Stimulated activated CD8-positive, alpha-beta memory T cell treated with anti-CD3 and anti-CD28 coated beads, Interleukin-4, amount 100 ng/mL, for 24 hours (primary cell): ENCODE measurements around the gene CPA5.
"Not testable (repeated sequence)": the region's sequence is repeated elsewhere in the genome, so short reads cannot be mapped to it uniquely, and the experiment has no call there.

Source experiments
- DNase-seq: peaks from one replicate; pipeline ENCODE4 v3.0.0-alpha.2; 2020; ENCODE audit warnings: low read depth

Gene CPA5

DNA sequence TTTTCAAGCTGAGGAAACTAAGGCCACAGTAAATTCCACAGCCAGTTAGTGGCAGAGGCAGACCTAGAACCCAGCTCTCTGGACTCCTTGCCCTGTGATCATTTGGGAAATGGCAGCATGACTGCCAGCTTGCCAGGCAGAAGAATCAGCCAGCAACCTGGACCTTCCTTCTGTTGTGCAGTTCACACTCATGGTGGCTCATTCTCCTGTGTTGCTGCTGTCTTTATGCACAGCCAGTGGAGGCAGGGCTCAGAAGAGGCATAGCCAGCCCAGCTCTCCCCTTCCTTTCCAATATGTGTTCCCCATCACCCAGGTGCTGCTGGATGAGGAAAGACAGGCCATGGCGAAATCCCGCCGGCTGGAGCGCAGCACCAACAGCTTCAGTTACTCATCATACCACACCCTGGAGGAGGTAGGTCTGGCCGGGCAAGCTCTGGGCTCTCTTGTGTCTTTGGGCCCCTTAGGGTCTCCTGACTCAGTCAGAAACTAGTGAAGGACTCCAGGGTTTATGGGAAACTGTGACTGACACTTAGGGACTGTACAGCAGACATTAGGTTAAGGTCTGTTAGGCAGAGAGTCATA lies 14.8 kb downstream of the CPA5 start:
- no peak for DNase-seq

GRCh38 chr7:130360518-130360917 lies 15.9 kb downstream of the CPA5 start:
- DNase-seq, result no peak

DNA sequence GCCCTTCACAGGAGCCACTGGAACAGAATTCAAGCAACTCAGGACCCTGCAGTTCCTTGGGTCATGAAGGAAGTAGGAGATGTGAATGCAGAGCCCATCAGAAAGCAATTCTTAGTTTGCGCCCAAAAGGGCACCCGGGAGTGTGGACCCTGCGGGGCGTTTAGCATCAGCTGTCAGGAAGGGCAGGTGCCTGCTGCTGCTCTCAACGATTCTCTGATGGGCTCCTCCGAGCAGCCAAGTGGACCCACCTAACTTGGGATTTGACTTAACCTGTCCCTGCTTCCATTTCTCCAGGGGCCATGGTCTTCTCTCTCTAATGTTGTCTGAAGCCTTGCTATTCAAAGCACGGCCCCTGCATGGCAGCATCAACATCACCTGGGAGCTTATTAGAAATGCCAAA lies 17.1 kb downstream of the CPA5 start:
- no peak for DNase-seq

DNA sequence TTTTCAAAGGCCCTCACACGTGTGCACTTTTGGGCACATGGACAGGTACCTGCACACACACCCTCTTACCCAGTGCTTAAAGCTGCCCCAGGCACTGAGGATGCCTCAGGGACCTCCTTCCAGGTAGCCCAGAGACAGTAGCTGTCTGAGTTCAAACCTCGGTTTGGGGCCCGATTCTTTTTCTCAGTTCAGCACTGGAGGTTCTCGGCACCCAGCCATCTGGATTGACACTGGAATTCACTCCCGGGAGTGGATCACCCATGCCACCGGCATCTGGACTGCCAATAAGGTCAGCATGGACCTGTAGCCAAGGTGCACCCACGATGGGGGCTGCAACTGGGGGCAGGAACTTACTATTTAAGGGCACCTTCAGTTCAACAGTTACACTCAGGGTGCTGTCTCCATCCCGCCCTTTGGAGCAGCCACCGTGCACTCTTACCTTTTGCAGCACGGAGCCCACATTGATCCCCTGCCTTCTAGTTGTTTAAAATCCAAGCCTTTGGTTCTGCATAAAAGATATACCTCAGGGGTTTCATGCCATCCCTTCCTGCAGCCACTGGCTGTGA lies 17.7 kb downstream of the CPA5 start:
- DNase-seq, result no peak

DNA sequence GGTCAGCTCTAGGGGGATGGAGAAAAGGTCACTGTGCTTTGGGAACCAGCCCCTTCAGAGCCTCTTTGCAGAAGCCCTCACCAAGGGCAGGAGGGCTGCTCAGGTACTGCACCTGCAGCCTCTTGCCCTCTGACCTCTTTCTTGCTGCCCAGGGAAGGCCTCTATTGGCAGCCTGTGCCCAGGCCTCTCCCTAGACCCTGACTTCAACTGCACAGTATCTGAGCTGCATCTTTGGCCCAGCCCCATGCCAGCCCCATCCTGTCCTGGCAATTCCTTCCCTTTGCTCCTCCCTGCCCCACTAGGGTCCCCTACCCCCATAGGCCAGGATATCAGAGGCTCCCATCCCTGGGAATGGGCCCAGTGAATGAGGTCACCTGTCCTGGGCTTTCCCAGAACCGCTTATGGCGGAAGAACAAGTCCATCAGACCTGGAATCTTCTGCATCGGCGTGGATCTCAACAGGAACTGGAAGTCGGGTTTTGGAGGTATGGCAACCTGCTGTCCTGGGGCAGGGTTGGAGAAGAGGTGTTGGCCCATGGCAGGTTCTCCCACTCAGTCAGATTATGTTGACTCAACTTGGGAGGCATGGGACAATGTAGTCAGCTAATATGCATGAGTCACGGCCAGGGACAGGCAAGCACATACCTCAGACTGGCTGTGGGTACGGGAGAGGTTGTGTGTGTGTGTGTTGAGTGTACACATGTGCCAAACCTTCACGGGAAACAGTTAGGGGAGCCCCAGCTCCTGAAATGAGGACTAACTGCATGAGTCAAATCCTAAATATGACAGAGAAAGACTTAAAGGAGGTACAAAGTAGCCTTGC lies 18.6 kb downstream of the CPA5 start:
- no peak for DNase-seq

GRCh38 chr7:130364451-130364850 lies 19.8 kb downstream of the CPA5 start:
- DNase-seq, result no peak

DNA sequence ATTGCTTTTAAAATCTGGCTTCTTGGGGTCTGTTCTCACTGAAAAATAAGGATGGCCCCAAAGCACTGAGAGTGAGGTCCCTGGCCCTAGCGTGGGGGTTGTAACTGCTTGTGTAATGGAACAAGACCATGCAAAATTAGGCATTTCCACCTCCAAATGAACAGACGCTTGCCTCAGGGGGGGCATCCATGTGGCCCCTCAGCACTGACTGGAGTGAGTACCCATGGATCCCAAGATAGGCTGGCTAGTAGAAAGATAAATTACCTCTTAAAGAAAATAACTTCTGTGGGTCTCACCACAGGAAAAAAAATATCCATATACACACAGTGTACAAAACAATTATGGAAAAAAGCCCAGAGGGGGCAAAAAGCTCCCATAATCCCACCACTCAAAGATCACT lies 20.5 kb downstream of the CPA5 start:
- DNase-seq, result no peak

GRCh38 chr7:130365511-130366441 lies 21.2 kb downstream of the CPA5 start:
- peak; percentile 7 for DNase-seq

GRCh38 chr7:130366564-130366963 lies 21.9 kb downstream of the CPA5 start:
- no peak for DNase-seq

DNA sequence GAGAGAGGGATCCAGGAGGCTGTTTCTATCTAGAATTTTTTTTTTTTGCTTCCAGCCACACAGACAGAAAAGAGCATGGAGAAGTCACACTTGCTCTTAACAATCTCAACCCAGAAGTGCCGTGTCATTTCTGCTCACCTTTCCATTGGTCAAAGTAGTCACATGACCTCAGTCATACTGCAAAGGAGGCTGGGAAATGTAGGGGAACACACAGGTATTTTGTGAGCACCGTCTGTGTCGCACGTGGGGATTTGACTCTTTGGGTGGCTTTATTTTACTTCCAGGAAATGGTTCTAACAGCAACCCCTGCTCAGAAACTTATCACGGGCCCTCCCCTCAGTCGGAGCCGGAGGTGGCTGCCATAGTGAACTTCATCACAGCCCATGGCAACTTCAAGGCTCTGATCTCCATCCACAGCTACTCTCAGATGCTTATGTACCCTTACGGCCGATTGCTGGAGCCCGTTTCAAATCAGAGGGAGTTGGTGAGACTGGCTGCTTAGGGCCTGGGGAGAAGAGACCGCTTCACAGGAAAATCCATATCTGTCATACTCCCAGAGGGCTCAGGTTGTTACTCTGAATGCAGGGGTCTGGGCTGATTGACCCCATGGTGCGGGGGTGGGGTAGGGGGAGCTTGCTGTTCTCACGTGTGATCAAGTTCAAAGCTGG lies 22.6 kb downstream of the CPA5 start:
- no peak for DNase-seq

DNA sequence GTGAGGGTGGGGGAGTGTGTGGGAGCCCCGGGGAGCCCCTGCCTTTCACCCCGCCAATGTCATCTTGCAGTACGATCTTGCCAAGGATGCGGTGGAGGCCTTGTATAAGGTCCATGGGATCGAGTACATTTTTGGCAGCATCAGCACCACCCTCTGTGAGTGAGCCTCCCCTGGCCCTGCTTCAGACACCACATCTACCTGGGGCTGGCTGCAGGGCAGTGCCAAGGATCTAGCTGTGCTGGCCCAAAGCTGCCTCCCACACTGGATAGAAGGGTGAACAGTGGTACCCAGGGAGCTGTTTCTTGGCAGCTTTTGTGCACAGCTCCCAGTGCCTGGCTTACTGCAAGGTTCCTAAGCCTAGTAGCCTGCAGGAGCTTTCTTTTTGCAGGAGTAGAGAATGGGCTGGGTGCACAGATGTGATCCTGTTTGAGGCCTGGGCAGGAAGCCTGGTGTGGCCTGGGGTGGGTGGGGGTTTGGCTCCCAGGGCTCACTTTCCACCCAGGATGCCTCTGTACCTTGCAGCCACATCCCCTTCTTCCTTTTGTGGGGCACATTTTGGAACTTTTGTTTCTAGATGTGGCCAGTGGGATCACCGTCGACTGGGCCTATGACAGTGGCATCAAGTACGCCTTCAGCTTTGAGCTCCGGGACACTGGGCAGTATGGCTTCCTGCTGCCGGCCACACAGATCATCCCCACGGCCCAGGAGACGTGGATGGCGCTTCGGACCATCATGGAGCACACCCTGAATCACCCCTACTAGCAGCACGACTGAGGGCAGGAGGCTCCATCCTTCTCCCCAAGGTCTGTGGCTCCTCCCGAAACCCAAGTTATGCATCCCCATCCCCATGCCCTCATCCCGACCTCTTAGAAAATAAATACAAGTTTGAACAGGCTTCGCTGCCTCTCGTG lies 23.5 kb downstream of the CPA5 start:
- DNase-seq, result no peak

- DNase-seq, result no peak
Observed at GRCh38 chr7:130369110-130369711, 24.6 kb downstream of the CPA5 start.

DNA sequence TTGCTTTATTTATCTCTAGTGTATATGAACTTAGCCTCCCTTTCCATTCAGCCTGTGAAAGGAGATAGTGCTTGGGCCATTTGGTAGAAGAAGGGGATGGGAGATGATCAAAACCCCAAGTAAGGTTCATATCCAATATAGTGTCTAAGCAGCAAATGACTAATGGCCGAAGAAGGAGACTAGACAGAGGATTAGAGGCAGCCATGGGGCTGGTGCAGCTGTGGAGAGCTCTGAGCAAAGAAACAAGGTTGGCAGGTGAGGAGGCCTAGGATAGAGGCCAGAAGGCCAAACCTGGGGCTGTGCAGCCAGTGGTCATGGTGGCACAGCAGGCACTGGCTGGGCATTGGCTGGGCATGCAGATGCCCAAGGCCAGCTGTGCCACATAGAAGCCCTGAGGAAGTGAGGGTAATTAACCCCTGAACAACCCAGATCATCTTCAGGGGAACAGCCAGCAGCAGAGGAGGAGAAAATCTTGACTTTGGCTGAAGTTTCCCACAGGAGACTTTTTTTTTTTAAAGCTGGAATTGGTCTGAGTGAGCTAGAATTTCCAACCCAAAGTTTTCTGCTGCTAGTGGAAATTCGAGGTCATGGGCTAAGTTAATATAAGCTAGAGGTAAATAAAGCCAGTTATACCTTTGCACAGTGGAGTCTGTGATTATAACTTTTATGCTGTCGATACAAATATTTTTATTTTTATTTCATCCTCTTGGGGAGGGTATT lies 25.4 kb downstream of the CPA5 start:
- DNase-seq, result no peak

GRCh38 chr7:130371046-130371445 lies 26.4 kb downstream of the CPA5 start:
- DNase-seq, result no peak

- no peak for DNase-seq
Observed at GRCh38 chr7:130372402-130373165, 28.0 kb downstream of the CPA5 start.

GRCh38 chr7:130374507-130374906 lies 29.9 kb downstream of the CPA5 start:
- DNase-seq, result no peak

GRCh38 chr7:130376461-130376860 lies 31.8 kb downstream of the CPA5 start:
- DNase-seq, result not testable (repeated sequence)

- DNase-seq, result no peak
Observed at GRCh38 chr7:130377178-130377577, 32.6 kb downstream of the CPA5 start.

GRCh38 chr7:130379019-130379418 lies 34.4 kb downstream of the CPA5 start:
- DNase-seq, result no peak
